ENCODE data around the gene LARGE1.
"Not testable (repeated sequence)": the region's sequence is repeated elsewhere in the genome, so short reads cannot be mapped to it uniquely, and the experiment has no call there.

Gene LARGE1

DNA sequence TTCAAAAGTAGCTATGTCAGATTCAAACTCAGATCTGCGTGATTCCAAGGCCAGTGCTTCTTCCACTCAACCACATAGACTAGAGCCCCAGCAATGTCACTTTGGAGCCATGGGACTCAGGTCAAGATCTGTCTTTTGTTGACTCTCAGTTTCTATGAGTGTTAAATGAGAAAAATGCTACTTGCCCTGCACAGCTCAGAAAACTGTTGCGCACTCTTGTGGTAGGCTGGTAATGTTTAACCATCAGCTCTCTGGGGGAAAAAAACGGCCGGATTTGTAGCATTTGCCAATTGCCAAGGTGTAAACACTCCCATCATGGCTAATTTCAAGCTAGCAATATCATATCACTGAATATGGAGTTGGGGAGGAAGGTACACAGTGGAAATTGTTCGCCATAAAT lies 534.0 kb downstream of the LARGE1 start:
- DNase-seq, result no peak

GRCh38 chr22:33385611-33386010 lies 534.7 kb downstream of the LARGE1 start:
- DNase-seq, result no peak

- DNase-seq, result no peak
Measured at GRCh38 chr22:33382436-33382835, 537.8 kb downstream of the LARGE1 start.

DNA sequence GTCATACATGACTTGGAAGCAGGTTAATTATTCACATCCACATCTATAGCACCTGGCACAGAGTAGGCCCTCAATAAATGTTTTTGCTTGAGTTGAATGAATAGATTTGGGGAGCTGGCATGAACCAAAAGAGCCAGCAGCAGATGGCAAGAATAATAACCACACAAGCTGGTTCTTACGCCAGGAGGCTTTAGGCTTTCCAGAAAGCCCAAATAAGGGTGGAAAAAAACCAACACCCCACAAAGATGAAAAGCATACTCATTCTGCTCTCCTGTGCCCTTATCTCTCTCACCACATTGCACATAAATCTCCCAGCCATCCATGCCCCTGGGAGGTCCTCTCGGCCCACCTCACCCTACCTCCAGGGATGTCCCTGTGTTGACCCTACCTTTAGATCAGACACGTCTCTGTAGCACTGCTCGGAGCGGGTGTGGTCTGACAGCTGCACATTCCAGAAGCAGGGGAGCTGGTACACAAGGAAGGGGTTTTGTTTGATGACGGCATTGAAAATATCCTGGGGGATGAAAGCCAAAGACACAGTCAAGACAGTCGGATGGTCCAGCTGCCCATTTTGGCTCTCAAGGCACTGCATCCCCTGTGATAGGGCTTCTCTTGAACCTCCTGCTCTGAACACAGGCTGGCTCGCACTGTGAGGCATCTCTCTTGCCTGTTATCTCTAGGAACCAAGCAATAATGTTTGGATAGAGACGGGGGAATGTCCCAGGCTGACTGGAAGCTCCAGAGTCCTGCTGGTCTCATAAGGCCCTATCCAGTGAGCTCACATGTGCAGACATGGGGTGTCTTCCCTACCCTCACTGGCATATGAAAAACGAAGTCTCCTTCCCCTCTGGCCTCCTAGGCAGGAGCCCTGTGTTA lies 538.5 kb downstream of the LARGE1 start:
- no peak for DNase-seq

GRCh38 chr22:33380789-33381530 lies 539.3 kb downstream of the LARGE1 start:
- DNase-seq, result no peak

GRCh38 chr22:33379836-33380235 lies 540.4 kb downstream of the LARGE1 start:
- DNase-seq, result no peak

DNA sequence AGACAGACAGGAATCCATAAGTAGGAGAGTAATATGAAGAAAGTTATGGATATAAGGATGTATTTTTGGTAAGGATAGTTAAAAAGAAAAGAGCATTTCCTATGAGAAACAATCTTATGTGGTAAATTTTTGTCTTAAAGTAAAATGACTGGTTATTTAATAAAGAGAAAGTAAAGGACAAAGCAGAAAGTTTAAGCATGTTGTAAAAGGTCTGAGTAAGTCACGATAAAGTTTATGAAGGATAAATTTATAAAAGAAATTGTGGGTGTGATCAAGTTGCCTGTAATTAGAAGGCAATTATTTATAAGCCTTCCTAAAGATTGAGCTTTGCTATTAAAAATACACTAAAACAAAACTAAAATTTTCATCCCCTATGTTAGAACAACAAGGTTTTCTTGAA lies 547.4 kb downstream of the LARGE1 start:
- DNase-seq, result no peak

DNA sequence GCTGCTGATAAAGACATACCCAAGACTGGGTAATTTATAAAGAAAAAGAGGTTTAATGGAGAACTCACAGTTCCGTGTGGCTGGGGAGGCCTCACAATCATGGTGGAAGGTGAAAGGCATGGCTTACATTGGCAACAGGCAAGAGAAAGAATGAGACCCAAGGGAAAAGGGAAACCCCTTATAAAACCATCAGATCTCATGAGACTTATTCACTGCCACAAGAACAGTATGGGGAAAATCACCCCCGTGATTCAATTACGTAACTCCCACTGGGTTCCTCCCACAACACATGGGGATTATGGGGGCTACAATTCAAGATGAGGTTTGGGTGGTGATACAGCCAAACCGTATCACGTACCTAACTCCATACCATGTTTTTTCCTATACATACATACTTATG lies 557.0 kb downstream of the LARGE1 start:
- DNase-seq, result not testable (repeated sequence)

- no peak for DNase-seq
Measured at GRCh38 chr22:33362702-33363101, 557.6 kb downstream of the LARGE1 start.

DNA sequence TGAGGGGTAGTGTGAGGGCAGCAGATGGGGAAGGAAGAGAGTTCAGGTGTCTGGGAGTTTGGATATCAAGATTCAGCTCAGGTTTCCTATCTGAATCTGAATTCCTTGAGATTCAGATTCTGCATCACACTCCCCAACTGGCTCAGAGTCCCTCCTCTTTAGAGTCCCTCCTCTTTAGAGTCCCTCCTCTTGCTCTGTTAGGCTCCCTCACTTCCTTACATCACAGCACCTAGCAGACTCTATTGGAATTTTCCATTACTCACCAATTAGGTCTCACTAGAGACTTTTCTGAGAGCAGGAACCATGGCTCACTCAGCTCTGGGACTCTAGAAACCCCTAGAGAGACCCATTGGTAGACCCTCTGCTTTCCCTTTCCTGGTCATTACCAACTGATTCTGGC lies 558.7 kb downstream of the LARGE1 start:
- no peak for DNase-seq

DNA sequence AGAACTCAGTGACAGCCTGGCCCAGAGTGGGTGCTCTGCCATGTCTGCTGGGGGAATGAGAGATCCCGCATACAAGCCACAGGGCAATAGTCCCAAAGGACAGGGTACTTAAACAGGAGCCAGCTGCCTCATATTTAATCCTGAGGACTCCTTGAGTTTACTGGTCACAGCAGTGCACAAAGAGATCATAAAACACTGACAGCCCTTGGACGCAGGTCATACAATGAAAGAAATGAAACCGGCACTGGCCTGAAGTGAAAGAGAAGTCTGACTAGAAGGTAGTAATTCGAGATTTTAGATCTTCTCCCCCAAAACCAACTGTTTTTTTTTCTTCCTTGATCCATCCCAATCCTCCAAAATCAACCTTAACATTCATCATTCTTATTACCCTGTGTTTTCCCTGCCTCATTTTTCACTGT lies 562.3 kb downstream of the LARGE1 start:
- no peak for DNase-seq

- DNase-seq, result no peak
Measured at GRCh38 chr22:33354928-33355327, 565.3 kb downstream of the LARGE1 start.

DNA sequence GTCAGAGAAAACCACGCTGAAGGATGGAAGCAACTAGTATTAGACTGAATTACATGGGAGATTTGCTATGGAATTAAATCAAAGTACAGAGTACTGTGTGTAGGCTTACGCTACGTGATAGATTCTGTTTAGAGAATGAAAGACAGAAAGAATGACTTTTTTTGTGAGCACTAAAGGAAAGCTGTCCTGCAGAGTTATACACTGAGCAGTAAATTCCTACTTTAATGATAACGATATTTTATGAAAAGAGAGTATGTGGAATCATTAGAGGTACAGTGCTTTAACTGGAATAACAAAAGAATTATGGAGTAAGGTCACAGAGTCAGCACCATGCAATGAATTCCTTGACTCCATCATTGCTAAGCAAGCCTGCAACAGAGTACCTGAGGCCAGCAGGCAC lies 566.8 kb downstream of the LARGE1 start:
- no peak for DNase-seq

DNA sequence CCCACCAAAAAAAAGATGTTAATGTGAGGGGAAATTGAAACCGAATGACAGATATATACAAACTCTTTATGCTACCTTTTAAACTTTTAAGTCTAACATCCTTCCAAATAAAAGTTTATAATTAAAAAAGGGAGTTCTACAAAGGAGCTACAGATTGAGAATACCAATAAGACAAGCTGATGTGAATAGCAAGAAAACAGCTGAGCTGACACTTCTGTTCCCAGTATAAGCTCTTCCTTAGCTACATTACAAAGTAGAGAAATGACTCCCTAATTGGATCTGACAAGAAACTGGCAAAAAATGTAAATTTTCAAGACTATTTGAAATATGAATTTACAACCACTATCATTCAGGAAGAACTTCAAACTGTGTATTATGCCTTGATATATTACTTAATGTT lies 567.5 kb downstream of the LARGE1 start:
- no peak for DNase-seq

DNA sequence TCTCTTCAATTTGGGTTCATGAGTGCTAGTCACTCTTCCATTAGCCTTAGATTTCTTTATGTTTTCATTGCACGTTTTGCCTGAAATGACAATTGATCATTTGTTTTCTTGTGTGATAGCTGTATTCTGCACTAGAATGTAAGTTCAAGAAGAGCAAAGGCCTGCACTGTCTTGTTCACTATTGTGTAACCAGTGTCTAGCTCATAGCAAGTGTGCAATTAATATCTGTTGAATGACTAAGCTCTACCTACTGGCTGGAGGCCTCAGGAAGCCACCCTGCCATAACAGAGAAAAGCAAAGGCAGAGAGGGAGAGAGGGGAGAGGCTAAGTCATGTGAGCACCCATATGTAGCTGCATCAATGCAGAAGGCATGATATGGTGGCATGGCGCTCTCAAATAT lies 569.3 kb downstream of the LARGE1 start:
- DNase-seq, result no peak

GRCh38 chr22:33350491-33350890 lies 569.8 kb downstream of the LARGE1 start:
- DNase-seq, result no peak

DNA sequence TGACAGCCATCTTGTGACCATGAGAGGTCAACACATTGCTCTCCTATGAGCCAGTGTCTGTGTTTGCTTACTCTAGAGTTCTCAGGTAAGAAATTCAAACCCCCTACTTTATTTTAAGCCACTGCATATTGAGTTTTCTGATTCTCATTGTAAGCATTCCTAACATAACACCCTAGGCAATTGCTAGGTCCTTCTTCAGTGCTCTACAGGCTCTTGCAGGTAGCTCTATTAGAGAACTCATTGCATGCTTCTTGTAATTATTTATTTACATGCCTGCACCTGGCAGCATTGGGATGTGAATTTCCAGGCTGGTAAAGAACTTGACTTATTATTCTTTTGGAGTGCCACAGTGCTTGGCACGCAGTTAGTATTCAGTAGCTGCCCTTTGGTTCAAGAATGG lies 573.3 kb downstream of the LARGE1 start:
- DNase-seq, result no peak

DNA sequence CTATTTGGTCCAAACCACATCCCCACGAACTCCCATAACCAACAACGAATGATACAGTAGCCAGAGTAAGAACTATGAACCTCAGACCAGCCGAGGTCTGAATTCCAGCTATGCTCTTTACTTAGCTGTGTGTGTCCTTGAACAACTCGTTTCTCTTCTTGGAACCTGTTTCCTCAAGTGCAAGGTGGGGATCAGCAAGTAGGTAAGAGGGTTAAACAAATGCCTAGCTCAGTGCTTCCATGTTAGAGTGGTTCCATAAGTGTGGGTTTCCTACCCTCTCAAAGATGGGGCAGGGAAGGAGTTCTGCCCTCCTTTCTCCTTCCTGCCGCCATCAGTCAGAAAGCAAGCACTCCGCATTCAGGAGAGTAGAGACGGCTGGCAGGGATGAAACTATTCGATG lies 578.7 kb downstream of the LARGE1 start:
- DNase-seq, result no peak

GRCh38 chr22:33337524-33337923 lies 582.8 kb downstream of the LARGE1 start:
- DNase-seq, result no peak

- no peak for DNase-seq
Measured at GRCh38 chr22:33335611-33336279, 584.5 kb downstream of the LARGE1 start.

DNA sequence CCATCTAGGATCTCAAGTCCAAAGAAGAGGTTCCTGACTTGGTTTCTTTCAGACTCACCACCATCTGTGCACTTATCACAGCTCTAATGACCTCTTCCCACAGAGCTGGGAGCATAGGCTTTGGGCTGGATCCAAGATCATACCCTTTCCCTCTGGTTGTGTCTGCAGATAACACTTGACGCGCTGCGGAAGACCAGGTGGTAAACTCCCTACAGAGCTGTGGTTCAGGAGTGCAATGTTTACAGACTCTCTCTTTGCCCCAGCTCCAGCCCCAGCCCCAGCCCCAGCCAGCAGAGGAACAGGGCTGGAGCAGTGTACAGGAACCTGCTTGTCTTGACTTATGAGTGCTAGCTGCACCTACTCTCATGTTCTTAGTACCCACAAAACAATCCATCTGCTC lies 587.7 kb downstream of the LARGE1 start:
- DNase-seq, result no peak

DNA sequence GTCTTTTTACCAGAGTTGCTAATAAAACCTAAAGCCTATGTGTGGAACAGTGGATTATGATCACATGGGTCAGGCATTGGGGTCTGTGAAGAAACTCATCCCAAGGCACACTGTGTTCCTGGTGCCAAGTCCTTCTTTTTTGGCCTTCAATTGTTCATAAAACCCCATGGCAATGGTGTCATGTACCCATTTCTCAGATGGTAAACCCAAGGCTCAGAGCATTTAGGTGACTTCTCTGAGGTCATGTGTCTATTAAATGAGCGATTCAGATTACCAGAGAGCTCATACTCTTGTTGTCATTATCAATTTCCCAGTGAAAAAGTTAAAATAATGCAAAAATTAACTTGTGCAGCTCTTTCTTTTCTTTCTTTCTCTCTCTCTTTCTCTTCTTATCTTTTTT lies 589.3 kb downstream of the LARGE1 start:
- no peak for DNase-seq

DNA sequence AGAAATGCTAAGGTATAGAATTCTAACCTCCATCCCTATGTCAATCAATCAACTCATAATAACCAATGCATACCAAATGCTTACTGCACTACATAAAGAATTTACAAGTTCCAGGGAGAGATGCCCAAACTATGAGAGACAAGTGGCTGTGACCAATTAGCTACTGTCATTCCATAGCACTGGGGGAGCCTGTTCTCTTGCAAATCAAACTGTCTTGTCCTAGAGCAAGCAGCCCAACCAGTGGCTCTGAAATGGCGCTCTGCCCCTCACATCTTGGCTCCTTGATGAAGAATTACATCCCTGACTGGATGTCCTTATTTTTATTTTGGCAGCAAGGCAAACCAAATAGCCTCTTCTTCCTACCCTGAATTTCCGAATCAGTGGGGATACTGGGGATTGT lies 589.7 kb downstream of the LARGE1 start:
- no peak for DNase-seq

DNA sequence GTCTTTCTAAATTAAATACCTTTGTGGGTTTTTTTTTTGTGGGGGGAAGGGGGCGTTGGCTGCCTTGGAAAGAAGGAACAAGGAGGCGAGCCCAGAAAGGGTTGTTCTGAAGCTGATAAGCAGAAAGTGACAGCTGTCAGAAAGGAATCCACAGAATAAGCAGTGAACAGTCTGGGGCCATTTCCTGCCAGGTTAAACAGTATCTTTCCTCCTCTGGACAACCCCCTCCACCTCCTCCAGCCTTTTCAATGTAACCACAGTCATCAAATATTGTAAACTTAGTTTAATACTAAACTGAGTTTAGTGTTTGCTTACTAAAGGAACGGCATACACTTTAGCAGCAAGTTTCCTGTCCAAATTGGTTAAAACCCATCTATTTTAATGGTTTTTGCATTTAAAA lies 590.9 kb downstream of the LARGE1 start:
- DNase-seq, result no peak
